ENCODE results near the gene CPSF6. TPM values are rescaled to one million over a fixed set of nuclear protein-coding genes. Genes with fewer than 3 reads are reported as not detected.

Gene CPSF6
- total and polyA plus RNA-seq, 2 of the 8 experiments (the other 6 are each of a cell fraction or from before 2014, with no cell fraction given): 92.7 to 167 TPM

DNA sequence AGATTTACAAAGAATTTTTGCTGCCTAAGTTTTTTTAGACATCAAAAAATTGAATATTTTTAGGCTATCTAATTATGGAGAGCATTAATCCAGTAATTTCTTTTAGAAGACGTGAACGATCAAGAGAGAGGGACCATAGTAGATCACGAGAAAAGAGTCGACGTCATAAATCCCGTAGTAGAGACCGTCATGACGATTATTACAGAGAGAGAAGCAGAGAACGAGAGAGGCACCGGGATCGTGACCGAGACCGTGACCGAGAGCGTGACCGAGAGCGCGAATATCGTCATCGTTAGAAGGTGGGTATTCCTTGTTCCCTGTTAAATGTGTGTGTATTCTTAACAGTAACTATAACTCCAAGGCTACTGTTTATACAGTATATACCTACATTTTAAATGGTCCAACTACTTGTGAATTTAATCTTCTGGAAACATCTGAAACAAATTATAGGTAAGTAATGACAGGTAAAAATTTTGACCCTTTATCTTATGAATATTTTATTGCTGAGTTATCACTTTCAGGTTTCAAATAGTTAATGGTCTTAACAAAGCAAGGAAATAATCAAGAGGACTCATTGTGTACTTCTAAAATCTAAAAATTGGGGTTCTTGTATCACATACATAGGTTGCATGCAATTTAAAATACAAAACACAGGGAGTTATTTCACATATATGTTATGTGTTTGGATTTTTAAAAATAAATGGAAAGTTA lies 23.1 kb downstream of the CPSF6 start:
- no peak overlapping the region for H3K4me3 ChIP-seq (ENCODE audit: extremely low read depth in 1 of 4, insufficient read depth in 2 of 4, low read depth in 3 of 4, low read length in 4 of 4)
- no peak overlapping the region for H2AFZ ChIP-seq (ENCODE audit: low read length)
- no peak overlapping the region for H3K56ac ChIP-seq (replicated peaks; ENCODE audit: insufficient read length, low read depth, low read length)
- H3K27me3 ChIP-seq (replicated peaks in 1 of 4; ENCODE audit: control insufficient read depth in 3 of 4, extremely low read depth in 1 of 4, insufficient read depth in 3 of 4, low read length in 3 of 4): no peaks in the 10 kb centered on the region
- WGBS, 2 experiments (ENCODE audit: extremely low coverage in 1 of 2, insufficient coverage in 1 of 2, insufficient read length in 1 of 2, insufficient replicate concordance in 2 of 2, low coverage in 1 of 2, low lambda C conversion rate in 2 of 2, missing lambda C conversion rate in 1 of 2): 93% methylated on average over 20 of the region's 20 CpGs; no CpG with 5 or more reads in 1 of the 2 experiments
- H3K18ac ChIP-seq (ENCODE audit: extremely low read depth, low read length): no peak overlapping the region
- H4K91ac ChIP-seq (replicated peaks; ENCODE audit: insufficient read length, low read length): no peak overlapping the region
- no peaks in the 10 kb centered on the region for H3K79me1 ChIP-seq (ENCODE audit: low read depth, low read length)
- H2BK15ac ChIP-seq (ENCODE audit: low read length): no peak overlapping the region
- peaks cover 0 to 26% of the 10 kb centered on the region in 2 experiments; a peak in 1 of 4 replicates for H3K79me2 ChIP-seq (ENCODE audit: control insufficient read depth in 1 of 2, insufficient read depth in 2 of 2, low read length in 2 of 2)
- no peak overlapping the region for H2BK20ac ChIP-seq (ENCODE audit: low read length)
- no peak overlapping the region for H2BK5ac ChIP-seq (ENCODE audit: low read depth, low read length)
- peaks cover 0 to 3% of the 10 kb centered on the region in 2 experiments for H4K20me1 ChIP-seq (replicated peaks in 1 of 2; ENCODE audit: control insufficient read depth in 1 of 2, insufficient read depth in 2 of 2, low read length in 2 of 2)
- no peak overlapping the region for H2AK5ac ChIP-seq (ENCODE audit: low read depth, low read length)
- no peak for TF ChIP-seq POLR2A (IDR thresholded peaks at IDR 0.05; ENCODE audit: control extremely low read depth in 1 of 2, low read depth in 2 of 2, low read length in 2 of 2)
- no peak for TF ChIP-seq JUN (IDR thresholded peaks at IDR 0.05; ENCODE audit: low read depth, low read length)
- TF ChIP-seq BACH1 (IDR thresholded peaks at IDR 0.05; ENCODE audit: low read length): no peak
- peak; percentile 28; the same call in 1 of the 2 replicates for TF ChIP-seq MAFK (IDR thresholded peaks at IDR 0.05; ENCODE audit: low read depth, low read length)
- no peak for TF ChIP-seq JUND (IDR thresholded peaks at IDR 0.05; ENCODE audit: low read length)
- TF ChIP-seq TCF12 (IDR thresholded peaks at IDR 0.05; ENCODE audit: low read depth, low read length): no peak
- TF ChIP-seq SP2 (IDR thresholded peaks at IDR 0.05; ENCODE audit: low read length): no peak
- TF ChIP-seq TAF7 (optimal IDR thresholded peaks at IDR 0.05; ENCODE audit: borderline replicate concordance, low read depth, low read length): no peak
- peak; percentile 29; the same call in 1 of the 2 replicates for TF ChIP-seq POLR2AphosphoS5 (IDR thresholded peaks at IDR 0.05; ENCODE audit: low read depth, low read length)
- TF ChIP-seq FOSL1 (IDR thresholded peaks at IDR 0.05; ENCODE audit: insufficient read depth, low read depth, low read length): no peak
- TF ChIP-seq SIRT6 (IDR thresholded peaks at IDR 0.05; ENCODE audit: low read length): no peak
- TF ChIP-seq EP300 (IDR thresholded peaks at IDR 0.05; ENCODE audit: borderline replicate concordance in 1 of 2, low read depth in 2 of 2, low read length in 2 of 2): no peak
- no peak for TF ChIP-seq BCL11A (IDR thresholded peaks at IDR 0.05; ENCODE audit: low read depth in 2 of 2, low read length in 2 of 2)
- no peak for TF ChIP-seq SRF (IDR thresholded peaks at IDR 0.05; ENCODE audit: low read depth, low read length)
- TF ChIP-seq CHD1 (IDR thresholded peaks at IDR 0.05; ENCODE audit: low read depth, low read length): no peak
- H4K8ac ChIP-seq (ENCODE audit: extremely low read depth, insufficient read depth, low read length): no peak overlapping the region
- no peaks in the 10 kb centered on the region for H3K4me1 ChIP-seq (replicated peaks in 1 of 4; ENCODE audit: control insufficient read depth in 3 of 4, insufficient read depth in 4 of 4, low read length in 3 of 4)
- H2BK12ac ChIP-seq (ENCODE audit: low read depth, low read length): no peak overlapping the region
- no peaks in the 10 kb centered on the region for H3K23me2 ChIP-seq (ENCODE audit: low read depth, low read length)
- ChIA-PET CTCF (ENCODE audit: partially characterized antibody) (interaction anchor here (1.2 kb wide), 1 partner anchor 107 kb away, joined by 4 read pairs; no protein-coding TSS in a partner anchor), POLR2A (ENCODE audit: partially characterized antibody) (interaction anchor here (1.0 kb wide), 1 partner anchor 10 kb away, joined by 5 read pairs; no protein-coding TSS in a partner anchor)
- H4K5ac ChIP-seq (ENCODE audit: insufficient read length, low read depth, low read length): no peak overlapping the region
- no peak overlapping the region for H3K14ac ChIP-seq (ENCODE audit: insufficient read length)
- peaks cover 24 to 87% (median 61%) of the 10 kb centered on the region in 4 experiments for H3K36me3 ChIP-seq (ENCODE audit: control insufficient read depth in 2 of 4, insufficient read depth in 4 of 4, low read length in 3 of 4)
- no peak overlapping the region for H2BK120ac ChIP-seq (replicated peaks; ENCODE audit: low read depth, low read length)
- H3K4ac ChIP-seq (replicated peaks; ENCODE audit: insufficient read length, low read depth, low read length): no peak overlapping the region
- H3K9ac ChIP-seq (replicated peaks in 1 of 4; ENCODE audit: extremely low read depth in 1 of 4, low read depth in 3 of 4, low read length in 3 of 4): no peak overlapping the region
- FAIRE-seq: no peak
- no peak overlapping the region for H3K23ac ChIP-seq (ENCODE audit: insufficient read length)
- H3K9me3 ChIP-seq (ENCODE audit: insufficient read depth in 2 of 2, low read depth in 1 of 2, low read length in 1 of 2): no peaks in the 10 kb centered on the region
- no peak overlapping the region for H3K27ac ChIP-seq (ENCODE audit: low read depth, low read length)
- DNase-seq (ENCODE audit: low read depth in 1 of 2, low spot score in 2 of 2): no peak
- H3K4me2 ChIP-seq (ENCODE audit: insufficient read depth in 1 of 2, low read depth in 2 of 2, low read length in 2 of 2): no peak overlapping the region
